PC-3 (cell line): ENCODE measurements around the gene SLC2A9. TPM values are rescaled to one million over a fixed set of nuclear protein-coding genes. Genes with fewer than 3 reads are reported as not detected.

Experiments used
- ATAC-seq: fragments of 200-7000 bp; cut with Tn5 transposase; 2 replicates; pipeline ENCODE4 v1.9.1; 2020; ENCODE audit warnings: mild to moderate bottlenecking, moderate library complexity
- BruUV-seq: library from RNA; stranded (reverse); fragments of 400-500 nt; replicated peaks from 2 replicates; lab custom pipeline; 2021; lab: Mats Ljungman, UMichigan
- CTCF ChIA-PET: fragments of 300-600 bp; sonication (Branson Sonifier 250); formaldehyde crosslinking; loops from one replicate; lab custom pipeline; 2022; ENCODE audit warnings: antibody characterized with exemption; lab: Charles Lee
- POLR2A ChIA-PET: fragments of 300-600 bp; sonication (Branson Sonifier 250); formaldehyde crosslinking; loops from one replicate; lab custom pipeline; 2022; ENCODE audit warnings: antibody characterized with exemption; ENCODE audit not compliant: unreplicated experiment; lab: Charles Lee
- DNase-seq: peaks from one replicate; pipeline ENCODE4 v3.0.0-alpha.2; 2015
- H2AFZ ChIP-seq: fragments of 300-600 bp; sonication (generic); 2 replicates; pipeline ENCODE4 v1.6.0; 2016; ENCODE audit warnings: antibody characterized with exemption, low read length
- H3F3A ChIP-seq: fragments of 300-600 bp; sonication (generic); one replicate; pipeline ENCODE4 v1.6.0; 2017; ENCODE audit warnings: antibody characterized with exemption, low read length, control low read depth, mild to moderate bottlenecking; ENCODE audit not compliant: unreplicated experiment
- H3K27ac ChIP-seq: fragments of 300-600 bp; sonication (generic); 2 replicates; pipeline ENCODE4 v1.5.1; 2016; ENCODE audit warnings: mild to moderate bottlenecking, low read length
- H3K27me3 ChIP-seq: fragments of 300-600 bp; sonication (generic); 2 replicates; pipeline ENCODE4 v1.6.1; 2016; ENCODE audit warnings: low read length, mixed read lengths
- H3K36me3 ChIP-seq: fragments of 300-600 bp; sonication (generic); 2 replicates; pipeline ENCODE4 v1.6.1; 2016; ENCODE audit warnings: low read depth, mixed run types, low read length, mixed read lengths
- H3K4me1 ChIP-seq: fragments of 300-600 bp; sonication (generic); 2 replicates; pipeline ENCODE4 v1.5.1; 2016; ENCODE audit warnings: low read length; ENCODE audit not compliant: insufficient read depth
- H3K4me2 ChIP-seq: fragments of 300-600 bp; sonication (generic); 2 replicates; pipeline ENCODE4 v1.6.0; 2016; ENCODE audit warnings: low read length
- H3K4me3 ChIP-seq: fragments of 300-600 bp; sonication (generic); 2 replicates; pipeline ENCODE4 v1.5.1; 2016; ENCODE audit warnings: mild to moderate bottlenecking, low read length, mixed read lengths
- H3K79me2 ChIP-seq: fragments of 300-600 bp; sonication (generic); 2 replicates; pipeline ENCODE4 v1.6.1; 2017; ENCODE audit warnings: low read length, mixed read lengths
- H3K9ac ChIP-seq: fragments of 300-600 bp; sonication (generic); 2 replicates; pipeline ENCODE4 v1.6.0; 2016; ENCODE audit warnings: mild to moderate bottlenecking, low read length
- H3K9me2 ChIP-seq: fragments of 300-600 bp; sonication (generic); replicated peaks from 2 replicates; pipeline ENCODE4 v1.6.1; 2016; ENCODE audit warnings: mixed run types, low read length, mixed read lengths
- H3K9me3 ChIP-seq: fragments of 300-600 bp; sonication (generic); 2 replicates; pipeline ENCODE4 v1.6.1; 2016; ENCODE audit warnings: low read length, mixed read lengths
- H4K20me1 ChIP-seq: fragments of 300-600 bp; sonication (generic); 2 replicates; pipeline ENCODE4 v1.6.1; 2016; ENCODE audit warnings: low read length, mixed read lengths
- EZH2 ChIP-seq: fragments of 300-600 bp; sonication (generic); IDR thresholded peaks from one replicate; pipeline ENCODE4 v1.6.1; 2017; ENCODE audit warnings: antibody characterized with exemption, mild to moderate bottlenecking, low read length; ENCODE audit not compliant: unreplicated experiment
- EZH2phosphoT487 ChIP-seq: fragments of 300-600 bp; sonication (generic); IDR thresholded peaks from 2 replicates; pipeline ENCODE4 v1.6.1; 2018; ENCODE audit warnings: mild to moderate bottlenecking, antibody characterized with exemption, low read length, borderline replicate concordance
- intact Hi-C: fragments of 100-400 bp; cut with micrococcal nuclease; formaldehyde crosslinking; loops from 2 replicates; pipeline ENCODE4 v1.9.0; 2023
- total RNA-seq: library from RNA; depleted of rRNA; stranded (reverse); fragments of >200 nt; gene quantifications from 2 replicates; pipeline ENCODE4 v1.2.3, GENCODE V29; 2014
- TF ChIP-seq, protein P1 (sequence below): fragments of 300-600 bp; sonication (generic); conservative IDR thresholded peaks from 2 replicates; pipeline ENCODE4 v1.5.1; 2017; ENCODE audit warnings: antibody characterized with exemption, low read depth, mild to moderate bottlenecking, low read length

The SLC2A9 gene
- total RNA-seq, 1 experiment from 2014 or later = 0.11 TPM

DNA sequence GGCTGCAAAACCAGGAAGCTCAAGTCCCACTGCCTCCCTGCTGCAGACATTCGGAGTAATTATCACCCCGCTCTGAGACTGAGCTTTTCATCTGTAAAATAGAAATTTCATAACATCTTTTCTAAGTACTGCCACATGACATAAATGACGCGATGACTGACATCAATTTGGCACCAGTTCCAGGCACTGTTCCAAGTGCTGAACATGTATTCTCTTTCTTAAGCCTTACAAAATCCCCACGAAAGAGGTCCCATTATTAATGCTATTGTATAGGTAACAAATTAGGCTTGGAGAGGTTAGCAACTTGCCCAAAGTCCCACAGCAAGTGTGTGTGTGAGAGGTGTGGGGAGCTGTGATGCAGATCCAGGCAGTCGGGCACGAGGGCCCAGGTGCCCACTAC is 56.4 kb downstream of the SLC2A9 start:
- BruUV-seq = no TSS peak
- Histone ChIP-seq H3K79me2 (no peaks in the 10 kb centered on the region), H3K9me3 (no peaks in the 10 kb centered on the region), H4K20me1 (no peaks in the 10 kb centered on the region), H3K4me3 (no peak overlapping the region), H2AFZ (no peak overlapping the region), H3F3A (no peaks in the 10 kb centered on the region), H3K36me3 (no peaks in the 10 kb centered on the region), H3K9me2 (no peaks in the 10 kb centered on the region), H3K4me1 (no peaks in the 10 kb centered on the region), H3K4me2 (no peak overlapping the region), H3K9ac (no peak overlapping the region), H3K27ac (no peak overlapping the region), H3K27me3 (no peaks in the 10 kb centered on the region)
- no peak for ATAC-seq
- ChIA-PET POLR2A (no interaction called here), CTCF (no interaction called here)
- no peak for DNase-seq
- TF ChIP-seq, protein P1, sequence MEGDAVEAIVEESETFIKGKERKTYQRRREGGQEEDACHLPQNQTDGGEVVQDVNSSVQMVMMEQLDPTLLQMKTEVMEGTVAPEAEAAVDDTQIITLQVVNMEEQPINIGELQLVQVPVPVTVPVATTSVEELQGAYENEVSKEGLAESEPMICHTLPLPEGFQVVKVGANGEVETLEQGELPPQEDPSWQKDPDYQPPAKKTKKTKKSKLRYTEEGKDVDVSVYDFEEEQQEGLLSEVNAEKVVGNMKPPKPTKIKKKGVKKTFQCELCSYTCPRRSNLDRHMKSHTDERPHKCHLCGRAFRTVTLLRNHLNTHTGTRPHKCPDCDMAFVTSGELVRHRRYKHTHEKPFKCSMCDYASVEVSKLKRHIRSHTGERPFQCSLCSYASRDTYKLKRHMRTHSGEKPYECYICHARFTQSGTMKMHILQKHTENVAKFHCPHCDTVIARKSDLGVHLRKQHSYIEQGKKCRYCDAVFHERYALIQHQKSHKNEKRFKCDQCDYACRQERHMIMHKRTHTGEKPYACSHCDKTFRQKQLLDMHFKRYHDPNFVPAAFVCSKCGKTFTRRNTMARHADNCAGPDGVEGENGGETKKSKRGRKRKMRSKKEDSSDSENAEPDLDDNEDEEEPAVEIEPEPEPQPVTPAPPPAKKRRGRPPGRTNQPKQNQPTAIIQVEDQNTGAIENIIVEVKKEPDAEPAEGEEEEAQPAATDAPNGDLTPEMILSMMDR = no peak
- TF ChIP-seq EZH2phosphoT487 = no peak
- no peak for TF ChIP-seq EZH2
- intact Hi-C loops = no loop called here

DNA sequence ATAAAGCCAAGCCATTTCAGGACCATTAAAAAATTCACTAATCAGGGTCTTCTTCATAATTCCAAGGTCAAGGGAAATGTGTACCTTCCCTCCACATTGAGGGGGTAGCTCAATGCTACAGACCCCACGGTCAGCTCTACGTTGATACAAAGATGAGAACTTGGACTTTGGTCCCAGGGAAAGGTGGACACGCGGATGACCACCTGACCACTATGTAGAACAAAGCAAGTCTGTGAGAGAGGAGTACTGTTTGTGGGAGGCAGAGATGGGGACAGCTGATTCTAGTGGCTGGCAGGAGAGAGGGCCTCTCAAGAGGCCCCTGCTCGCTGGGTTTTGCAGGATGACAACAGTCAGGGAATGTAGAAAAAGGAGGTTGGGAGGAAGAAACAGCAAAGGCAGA is 58.0 kb downstream of the SLC2A9 start:
- Histone ChIP-seq H3K27me3 (no peaks in the 10 kb centered on the region), H3K4me2 (no peak overlapping the region), H3K36me3 (no peaks in the 10 kb centered on the region), H3K27ac (no peak overlapping the region), H4K20me1 (no peaks in the 10 kb centered on the region), H3K4me1 (no peaks in the 10 kb centered on the region), H3K9ac (no peak overlapping the region), H3F3A (no peaks in the 10 kb centered on the region), H3K79me2 (no peaks in the 10 kb centered on the region), H3K9me3 (no peaks in the 10 kb centered on the region), H2AFZ (no peak overlapping the region), H3K4me3 (no peak overlapping the region), H3K9me2 (no peaks in the 10 kb centered on the region)
- TF ChIP-seq EZH2 (no peak), EZH2phosphoT487 (no peak)
- TF ChIP-seq, protein P1 = no peak
- ChIA-PET POLR2A (no interaction called here), CTCF (no interaction called here)
- BruUV-seq = no TSS peak
- ATAC-seq = no peak
- no peak for DNase-seq
- intact Hi-C loops = no loop called here

DNA sequence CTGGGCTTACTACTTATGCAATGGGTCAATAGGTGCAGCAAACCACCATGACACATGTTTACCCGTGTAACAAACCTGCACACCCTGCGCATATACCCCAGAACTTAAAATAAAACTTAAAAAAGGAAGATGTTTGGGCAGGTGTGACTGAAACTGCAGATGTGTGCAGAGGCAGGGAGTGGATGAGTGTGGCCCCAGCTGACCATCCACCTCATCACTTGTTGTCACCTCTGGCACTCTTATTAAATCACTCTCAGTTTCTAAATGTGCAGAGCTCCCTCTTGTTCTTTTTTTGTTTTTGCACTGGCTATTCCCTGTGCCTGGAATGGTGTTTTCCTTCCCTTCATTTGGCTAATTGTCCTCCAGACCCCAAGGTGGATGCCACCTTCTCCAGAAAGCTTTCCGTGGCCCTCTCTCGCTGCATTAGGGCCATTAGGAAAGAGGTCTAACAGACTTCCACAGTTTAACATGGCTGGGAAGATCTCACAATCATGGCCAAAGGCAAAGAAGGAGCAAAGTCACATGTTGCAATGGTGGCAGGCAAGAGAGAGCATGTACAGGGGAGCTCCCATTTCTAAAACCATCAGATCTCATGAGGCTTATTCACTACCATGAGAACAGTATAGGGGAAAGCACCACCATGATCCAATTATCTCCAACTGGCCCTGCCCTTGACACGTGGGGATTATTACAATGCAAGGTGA is 58.5 kb downstream of the SLC2A9 start:
- Histone ChIP-seq H3K79me2 (no peaks in the 10 kb centered on the region), H3F3A (no peaks in the 10 kb centered on the region), H3K4me3 (no peak overlapping the region), H3K9me3 (no peaks in the 10 kb centered on the region), H3K4me2 (no peak overlapping the region), H3K27ac (no peak overlapping the region), H3K9me2 (no peaks in the 10 kb centered on the region), H2AFZ (no peak overlapping the region), H3K36me3 (no peaks in the 10 kb centered on the region), H3K4me1 (no peaks in the 10 kb centered on the region), H3K27me3 (no peaks in the 10 kb centered on the region), H4K20me1 (no peaks in the 10 kb centered on the region), H3K9ac (no peak overlapping the region)
- intact Hi-C loops = no loop called here
- DNase-seq = no peak
- no peak for ATAC-seq
- BruUV-seq = no TSS peak
- TF ChIP-seq, protein P1 = no peak
- TF ChIP-seq EZH2 = no peak
- TF ChIP-seq EZH2phosphoT487 = no peak
- POLR2A ChIA-PET = no interaction called here
- CTCF ChIA-PET = no interaction called here
